Caco-2 (cell line): ENCODE results near the gene PRR19. TPM values are rescaled to one million over a fixed set of nuclear protein-coding genes. Genes with fewer than 3 reads are reported as not detected.
"Not testable (repeated sequence)": the region's sequence is repeated elsewhere in the genome, so short reads cannot be mapped to it uniquely, and the experiment has no call there.

ENCODE experiments used
- BruUV-seq: library from RNA; stranded (reverse); fragments of 400-500 nt; replicated peaks from 2 replicates; lab custom pipeline; 2021; lab: Mats Ljungman, UMichigan
- CTCF ChIA-PET: fragments of 300-600 bp; sonication (Branson Sonifier 250); formaldehyde crosslinking; loops from one replicate; lab custom pipeline; 2022; ENCODE audit warnings: antibody characterized with exemption; lab: Charles Lee
- POLR2A ChIA-PET: fragments of 300-600 bp; sonication (Branson Sonifier 250); formaldehyde crosslinking; loops from one replicate; lab custom pipeline; 2022; ENCODE audit warnings: antibody characterized with exemption; lab: Charles Lee
- DNase-seq, 2 experiments: peaks; one replicate each; pipeline versions ENCODE4 v3.0.0 to v3.0.0-alpha.2; 2020 to 2022
- H3K27me3 ChIP-seq: replicated peaks from 2 replicates; pipeline ENCODE4 v1.6.0; 2011; ENCODE audit warnings: low read length; ENCODE audit not compliant: control insufficient read depth, insufficient read depth
- H3K36me3 ChIP-seq: 2 replicates; pipeline ENCODE4 v1.5.1; 2011; ENCODE audit warnings: low read length; ENCODE audit not compliant: control insufficient read depth, insufficient read depth
- H3K4me1 ChIP-seq: fragments of 250-450 bp; sonication (Bioruptor Pico); 2 replicates; pipeline ENCODE4 v1.5.1; 2020; ENCODE audit warnings: mild to moderate bottlenecking
- H3K4me3 ChIP-seq: 2 replicates; pipeline ENCODE4 v1.5.1; 2011; ENCODE audit warnings: low read depth, mild to moderate bottlenecking, control low read depth, low read length
- H3K9me3 ChIP-seq: fragments of 250-450 bp; sonication (Bioruptor Pico); 2 replicates; pipeline ENCODE4 v1.5.1; 2020; ENCODE audit warnings: mild to moderate bottlenecking, moderate library complexity
- H3K27ac Mint-ChIP-seq: one replicate; pipeline ENCODE4 v1.8.0; 2022; ENCODE audit warnings: mixed read lengths; ENCODE audit not compliant: unreplicated experiment
- H3K27me3 Mint-ChIP-seq: one replicate; pipeline ENCODE4 v1.8.0; 2022; ENCODE audit warnings: mixed read lengths; ENCODE audit not compliant: insufficient read depth, unreplicated experiment
- H3K36me3 Mint-ChIP-seq: one replicate; pipeline ENCODE4 v1.8.0; 2022; ENCODE audit warnings: mild to moderate bottlenecking, mixed read lengths; ENCODE audit not compliant: insufficient read depth, unreplicated experiment
- H3K4me1 Mint-ChIP-seq: one replicate; pipeline ENCODE4 v1.8.0; 2022; ENCODE audit warnings: low read depth, mixed read lengths; ENCODE audit not compliant: unreplicated experiment
- H3K4me3 Mint-ChIP-seq: one replicate; pipeline ENCODE4 v1.8.0; 2022; ENCODE audit warnings: mild to moderate bottlenecking, moderate library complexity, mixed read lengths; ENCODE audit not compliant: unreplicated experiment
- H3K9me3 Mint-ChIP-seq: one replicate; pipeline ENCODE4 v1.8.0; 2022; ENCODE audit warnings: mixed read lengths; ENCODE audit not compliant: unreplicated experiment
- CTCF ChIP-seq, 2 experiments: fragments of 200-600 bp in 1 of 2; IDR thresholded peaks; 1 replicate in 1 of 2; 2 replicates in 1 of 2; pipeline versions ENCODE4 v1.5.1 to v1.8.0; 2011 to 2022; ENCODE audit warnings: antibody characterized with exemption in 1 of 2, control low read depth in 1 of 2, inconsistent platforms in 1 of 2, low read depth in 1 of 2, low read length in 1 of 2, mild to moderate bottlenecking in 1 of 2, moderate library complexity in 1 of 2; ENCODE audit not compliant: insufficient read depth in 1 of 2, severe bottlenecking in 1 of 2, unreplicated experiment in 1 of 2
- intact Hi-C: fragments of 100-400 bp; cut with micrococcal nuclease; formaldehyde crosslinking; loops from one replicate; pipeline ENCODE4 v1.10.0; 2022; ENCODE audit not compliant: unreplicated experiment
- total RNA-seq: library from RNA; stranded (reverse); gene quantifications from 2 replicates; pipeline ENCODE4 v1.2.3, GENCODE V29; 2022

The PRR19 gene
- total RNA-seq, 1 experiment from 2014 or later, result 2.8 TPM

GRCh38 chr19:42328106-42328505 lies 26.2 kb downstream of the PRR19 start:
- Histone ChIP-seq H3K36me3 (no peaks in the 10 kb centered on the region), H3K9me3 (no peaks in the 10 kb centered on the region), H3K4me3 (no peak overlapping the region), H3K4me1 (no peaks in the 10 kb centered on the region; the same call in 1 of the 2 replicates), H3K27me3 (no peaks in the 10 kb centered on the region)
- no peak for TF ChIP-seq CTCF (IDR thresholded peaks at IDR 0.05; ENCODE audit: insufficient read depth in 1 of 2, low read depth in 1 of 2, low read length in 1 of 2, severe bottlenecking in 1 of 2, unreplicated experiment in 1 of 2)
- CTCF ChIA-PET, result no interaction called here
- POLR2A ChIA-PET, result no interaction called here
- H3K27me3 Mint-ChIP-seq, result no peaks in the 10 kb centered on the region
- peaks cover 17% of the 10 kb centered on the region for H3K4me1 Mint-ChIP-seq
- BruUV-seq, result no TSS peak
- no peaks in the 10 kb centered on the region for H3K9me3 Mint-ChIP-seq
- H3K36me3 Mint-ChIP-seq, result no peaks in the 10 kb centered on the region
- no peak overlapping the region for H3K4me3 Mint-ChIP-seq
- intact Hi-C loops, result no loop called here
- no peak overlapping the region for H3K27ac Mint-ChIP-seq
- no peak for DNase-seq

- Histone ChIP-seq H3K36me3 (no peaks in the 10 kb centered on the region), H3K27me3 (no peaks in the 10 kb centered on the region), H3K4me1 (no peaks in the 10 kb centered on the region; the same call in 1 of the 2 replicates), H3K9me3 (no peaks in the 10 kb centered on the region), H3K4me3 (no peak overlapping the region)
- Mint-ChIP-seq H3K4me1 (peaks cover 17% of the 10 kb centered on the region), H3K27ac (no peak overlapping the region), H3K36me3 (no peaks in the 10 kb centered on the region), H3K27me3 (no peaks in the 10 kb centered on the region), H3K9me3 (no peaks in the 10 kb centered on the region), H3K4me3 (no peak overlapping the region)
- intact Hi-C loops, result no loop called here
- ChIA-PET CTCF (no interaction called here), POLR2A (no interaction called here)
- no peak for DNase-seq
- no peak for TF ChIP-seq CTCF (IDR thresholded peaks at IDR 0.05; ENCODE audit: insufficient read depth in 1 of 2, low read depth in 1 of 2, low read length in 1 of 2, severe bottlenecking in 1 of 2, unreplicated experiment in 1 of 2)
- BruUV-seq, result no TSS peak
Observed at GRCh38 chr19:42328854-42329253, 26.9 kb downstream of the PRR19 start.

GRCh38 chr19:42330241-42330711 lies 28.3 kb downstream of the PRR19 start:
- Mint-ChIP-seq H3K4me1 (peaks cover 12% of the 10 kb centered on the region), H3K4me3 (no peak overlapping the region), H3K9me3 (no peaks in the 10 kb centered on the region), H3K27me3 (no peaks in the 10 kb centered on the region), H3K27ac (no peak overlapping the region), H3K36me3 (no peaks in the 10 kb centered on the region)
- Histone ChIP-seq H3K4me1 (no peaks in the 10 kb centered on the region), H3K4me3 (no peak overlapping the region), H3K36me3 (no peaks in the 10 kb centered on the region), H3K27me3 (no peaks in the 10 kb centered on the region), H3K9me3 (no peaks in the 10 kb centered on the region)
- intact Hi-C loops, result no loop called here
- TF ChIP-seq CTCF (IDR thresholded peaks at IDR 0.05; ENCODE audit: insufficient read depth in 1 of 2, low read depth in 1 of 2, low read length in 1 of 2, severe bottlenecking in 1 of 2, unreplicated experiment in 1 of 2), result no peak
- no peak for DNase-seq
- ChIA-PET POLR2A (no interaction called here), CTCF (no interaction called here)
- BruUV-seq, result no TSS peak

- CTCF ChIA-PET, H3K36me3 Mint-ChIP-seq, H3K9me3 ChIP-seq, POLR2A ChIA-PET, H3K4me3 Mint-ChIP-seq, H3K27me3 Mint-ChIP-seq, intact Hi-C loops, H3K36me3 ChIP-seq, H3K9me3 Mint-ChIP-seq, H3K4me1 ChIP-seq, H3K4me3 ChIP-seq, BruUV-seq, DNase-seq, H3K27me3 ChIP-seq, H3K27ac Mint-ChIP-seq: not testable (repeated sequence)
- peaks cover 12% of the 10 kb centered on the region for H3K4me1 Mint-ChIP-seq
Observed at GRCh38 chr19:42331333-42331732, 29.4 kb downstream of the PRR19 start.
